Measurements from ENCODE around the gene FAT4. TPM values are rescaled to one million over a fixed set of nuclear protein-coding genes. Genes with fewer than 3 reads are reported as not detected.

Gene FAT4
- total RNA-seq, 1 experiment from 2014 or later, result 11.8 TPM

- BruUV-seq (replicated peaks), result no TSS peak
Measured at GRCh38 chr4:125338814-125339213, 24.1 kb downstream of the FAT4 start.

GRCh38 chr4:125344198-125344597 is 29.4 kb downstream of the FAT4 start:
- in situ Hi-C loops (cut with HindIII; ENCODE audit: low pct_unique_long_range_greater_than_20kb, low sequenced_read_pairs), result no loop called here
- Histone ChIP-seq H3K9me3 (ENCODE audit: control insufficient read depth, insufficient read depth, low read depth, low read length) (no peaks in the 10 kb centered on the region), H3K4me3 (ENCODE audit: low read depth in 2 of 2, low read length in 2 of 2) (no peak overlapping the region), H3K27me3 (ENCODE audit: control insufficient read depth, insufficient read depth, low read length) (no peaks in the 10 kb centered on the region), H3K36me3 (ENCODE audit: control insufficient read depth, insufficient read depth, low read length) (no peaks in the 10 kb centered on the region), H3K4me1 (ENCODE audit: control insufficient read depth, insufficient read depth, low read length) (no peaks in the 10 kb centered on the region), H3K27ac (ENCODE audit: low read length) (no peak overlapping the region)
- ATAC-seq (no peak), DNase-seq (ENCODE audit: low read depth, low spot score) (no peak)
- CTCF ChIA-PET, result no interaction called here
- BruUV-seq (replicated peaks), result no TSS peak
- intact Hi-C loops (cut with micrococcal nuclease; ENCODE audit: unreplicated experiment), result no loop called here
- no peak for TF ChIP-seq POLR2AphosphoS5 (IDR thresholded peaks at IDR 0.05; ENCODE audit: low read depth, low read length)
- TF ChIP-seq TCF7L2 (IDR thresholded peaks at IDR 0.05; ENCODE audit: low read depth, low read length), result no peak
- POLR2A ChIA-PET, result no interaction called here

More at GRCh38 chr4:125338814-125339213, 24.1 kb downstream of the FAT4 start:
- DNase-seq (ENCODE audit: low read depth, low spot score) (no peak), ATAC-seq (no peak)
- no peaks in the 10 kb centered on the region for H3K9me3 ChIP-seq (ENCODE audit: control insufficient read depth, insufficient read depth, low read depth, low read length)
- TF ChIP-seq CTCF (IDR thresholded peaks at IDR 0.05) (no peak), POLR2AphosphoS5 (IDR thresholded peaks at IDR 0.05; ENCODE audit: low read depth, low read length) (no peak), SIN3A (IDR thresholded peaks at IDR 0.05; ENCODE audit: borderline replicate concordance, insufficient read depth, low read depth, low read length) (no peak), REST (IDR thresholded peaks at IDR 0.05; ENCODE audit: insufficient read depth in 1 of 2, low read depth in 2 of 2, low read length in 1 of 2) (no peak), TCF7L2 (IDR thresholded peaks at IDR 0.05; ENCODE audit: low read depth, low read length) (no peak)
- POLR2A ChIA-PET, result no interaction called here
- no peak overlapping the region for H3K27ac ChIP-seq (ENCODE audit: low read length)
- in situ Hi-C loops (cut with HindIII; ENCODE audit: low pct_unique_long_range_greater_than_20kb, low sequenced_read_pairs) (no loop called here), intact Hi-C loops (cut with micrococcal nuclease; ENCODE audit: unreplicated experiment) (no loop called here)
- H3K27me3 ChIP-seq (ENCODE audit: control insufficient read depth, insufficient read depth, low read length), result no peaks in the 10 kb centered on the region
- H3K36me3 ChIP-seq (ENCODE audit: control insufficient read depth, insufficient read depth, low read length), result no peaks in the 10 kb centered on the region
- no peaks in the 10 kb centered on the region for H3K4me1 ChIP-seq (ENCODE audit: control insufficient read depth, insufficient read depth, low read length)
- no peak overlapping the region for H3K4me3 ChIP-seq (ENCODE audit: low read depth in 2 of 2, low read length in 2 of 2)
- CTCF ChIA-PET, result no interaction called here

GRCh38 chr4:125346616-125347015 is 31.9 kb downstream of the FAT4 start:
- Histone ChIP-seq H3K4me3 (ENCODE audit: low read depth in 2 of 2, low read length in 2 of 2) (no peak overlapping the region), H3K36me3 (ENCODE audit: control insufficient read depth, insufficient read depth, low read length) (no peaks in the 10 kb centered on the region), H3K27me3 (ENCODE audit: control insufficient read depth, insufficient read depth, low read length) (no peaks in the 10 kb centered on the region), H3K9me3 (ENCODE audit: control insufficient read depth, insufficient read depth, low read depth, low read length) (no peaks in the 10 kb centered on the region), H3K27ac (ENCODE audit: low read length) (no peak overlapping the region; the same call in 1 of the 2 replicates), H3K4me1 (ENCODE audit: control insufficient read depth, insufficient read depth, low read length) (peaks cover 3% of the 10 kb centered on the region; the same call in 1 of the 2 replicates)
- ChIA-PET CTCF (no interaction called here), POLR2A (no interaction called here)
- ATAC-seq (no peak), DNase-seq (ENCODE audit: low read depth, low spot score) (no peak)
- BruUV-seq (replicated peaks), result no TSS peak
- no peak for TF ChIP-seq REST (IDR thresholded peaks at IDR 0.05; ENCODE audit: insufficient read depth in 1 of 2, low read depth in 2 of 2, low read length in 1 of 2)
- no peak for TF ChIP-seq SIN3A (IDR thresholded peaks at IDR 0.05; ENCODE audit: borderline replicate concordance, insufficient read depth, low read depth, low read length)
- no peak for TF ChIP-seq CTCF (IDR thresholded peaks at IDR 0.05)
- TF ChIP-seq TCF7L2 (IDR thresholded peaks at IDR 0.05; ENCODE audit: low read depth, low read length), result no peak
- TF ChIP-seq POLR2AphosphoS5 (IDR thresholded peaks at IDR 0.05; ENCODE audit: low read depth, low read length), result no peak
- intact Hi-C loops (cut with micrococcal nuclease; ENCODE audit: unreplicated experiment), result no loop called here
- in situ Hi-C loops (cut with HindIII; ENCODE audit: low pct_unique_long_range_greater_than_20kb, low sequenced_read_pairs), result no loop called here

Data from Panc1 (cell line).